ENCODE results near the gene PLN. TPM values are rescaled to one million over a fixed set of nuclear protein-coding genes. Genes with fewer than 3 reads are reported as not detected.

The PLN gene
- total RNA-seq, 2 donors from 2014 or later = 234 to 277 TPM

DNA sequence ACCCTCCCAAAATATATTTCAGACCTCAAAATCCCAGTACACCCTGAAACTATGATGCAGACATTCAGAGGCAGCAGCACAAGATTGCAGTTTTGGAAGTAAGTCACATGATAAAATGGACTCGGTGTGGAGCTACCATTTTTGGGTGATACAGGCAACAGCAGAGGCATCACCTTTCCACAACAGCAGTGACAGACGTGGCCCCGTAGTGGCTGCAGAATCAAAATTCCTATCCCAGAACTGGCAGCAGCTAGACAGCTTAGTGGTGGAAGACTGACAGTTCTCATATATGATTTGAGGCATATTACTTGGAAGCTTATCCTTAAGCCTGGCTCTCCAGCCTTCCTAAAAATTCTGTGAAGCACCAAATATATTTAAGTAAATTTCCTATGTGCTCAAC, 19.9 kb downstream of the PLN start:
- DNase-seq (ENCODE audit: low spot score) = no peak
- intact Hi-C loops (cut with DNase I) = no loop called here

DNA sequence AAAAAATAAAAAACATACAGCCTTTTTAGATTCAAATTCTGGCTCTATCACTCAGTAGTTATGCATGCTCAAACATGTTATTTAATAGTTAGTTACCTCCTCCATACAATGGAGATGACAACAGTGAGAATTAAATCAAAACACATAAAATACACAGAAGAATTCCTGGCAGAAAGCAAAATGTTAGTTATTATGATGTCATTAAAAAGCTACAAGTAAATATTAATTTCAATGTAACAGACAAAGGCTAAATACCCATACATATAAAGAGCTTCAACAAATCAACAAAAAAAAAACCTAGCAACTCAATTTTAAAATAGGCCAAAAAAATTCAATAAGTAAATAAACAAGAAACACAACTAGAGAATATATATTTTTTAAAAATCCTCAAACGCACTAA, 21.4 kb downstream of the PLN start:
- intact Hi-C loops (cut with DNase I) = no loop called here
- DNase-seq (ENCODE audit: low spot score) = no peak

DNA sequence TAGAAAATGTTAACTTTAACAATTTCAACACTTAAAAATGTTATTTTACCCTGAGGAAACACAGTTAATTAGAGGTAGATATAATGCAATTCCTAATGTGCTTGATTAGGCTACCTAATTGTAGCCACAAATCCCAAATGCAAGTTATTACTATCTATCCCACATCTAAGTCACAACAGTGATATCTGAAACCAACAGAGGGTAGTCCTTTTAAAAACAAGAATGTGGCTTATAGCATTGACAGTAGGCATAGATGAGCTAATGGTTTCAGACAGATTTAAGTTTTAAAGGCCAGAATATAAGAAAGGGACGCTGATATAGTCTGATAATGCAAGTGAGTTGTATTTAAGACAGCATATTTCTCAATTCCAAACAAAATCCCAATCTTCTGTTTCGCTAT, 23.0 kb downstream of the PLN start:
- no peak for DNase-seq (ENCODE audit: low spot score)
- intact Hi-C loops (cut with DNase I) = loop anchor here in 1 of 2 donors (10.0 kb wide), 1 partner anchor 286 kb away; no protein-coding TSS in a partner anchor

DNA sequence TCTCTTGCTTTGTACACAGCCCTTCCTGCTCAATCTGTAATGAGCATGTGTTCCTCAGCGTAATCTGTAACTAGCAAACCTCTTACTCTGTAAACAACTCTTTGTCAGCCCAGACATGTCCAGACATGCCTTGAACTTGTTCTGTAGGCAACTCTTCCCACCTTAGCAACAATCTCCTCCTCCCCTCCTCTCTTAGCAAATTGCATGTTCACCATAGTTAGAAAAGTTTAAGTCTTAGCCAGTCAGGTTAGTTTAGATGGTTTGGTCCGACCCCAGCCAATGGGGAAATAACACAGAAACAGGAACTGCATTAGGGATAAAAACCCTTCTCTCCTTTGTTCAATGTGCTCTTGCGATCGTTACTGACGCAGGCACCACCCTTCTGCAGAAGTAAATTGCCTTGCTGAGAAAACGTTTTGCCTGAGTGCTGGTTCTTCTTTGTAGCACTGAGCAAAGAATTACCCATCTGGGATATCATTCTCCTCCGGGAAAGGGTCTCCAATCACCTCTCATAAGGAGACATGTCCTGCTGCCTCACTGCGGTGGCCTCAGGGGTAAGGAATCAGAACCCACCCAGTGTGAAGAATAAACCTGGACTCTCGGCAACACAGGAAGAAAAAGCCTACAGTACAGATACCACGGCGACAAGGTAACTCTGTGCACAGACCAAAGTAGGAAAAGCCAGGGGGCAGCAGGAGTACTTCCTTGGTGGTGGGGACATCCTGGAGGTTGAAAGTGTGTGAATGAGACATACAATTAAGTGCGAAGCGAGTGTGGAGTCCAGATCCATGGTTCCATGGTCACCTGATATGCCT, 26.2 kb downstream of the PLN start:
- no peak for DNase-seq (ENCODE audit: low spot score)
- intact Hi-C loops (cut with DNase I) = loop anchor here in 1 of 2 donors (10.0 kb wide), 1 partner anchor 289 kb away; no protein-coding TSS in a partner anchor

DNA sequence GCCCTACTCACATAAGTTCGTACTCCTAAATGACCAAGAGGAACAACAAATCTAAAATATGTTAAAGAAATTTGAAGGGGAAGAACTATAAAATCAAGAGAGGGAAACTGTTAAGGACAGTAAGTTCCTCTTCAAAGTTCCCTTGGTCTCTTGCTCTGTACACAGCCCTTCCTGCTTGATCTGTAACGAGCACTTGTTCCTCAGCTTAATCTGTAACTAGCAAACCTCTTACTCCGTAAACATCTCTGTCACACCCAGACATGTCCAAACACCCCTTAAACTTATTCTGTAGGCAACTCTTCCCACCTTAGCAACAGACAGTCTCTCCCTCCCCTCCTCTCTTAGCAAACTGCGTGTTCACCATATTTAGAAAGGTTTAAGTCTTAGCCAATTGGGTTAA, 29.9 kb downstream of the PLN start:
- no peak for DNase-seq (ENCODE audit: low spot score)
- intact Hi-C loops (cut with DNase I) = loop anchor here in 1 of 2 donors (10.0 kb wide), 1 partner anchor 293 kb away; no protein-coding TSS in a partner anchor

DNA sequence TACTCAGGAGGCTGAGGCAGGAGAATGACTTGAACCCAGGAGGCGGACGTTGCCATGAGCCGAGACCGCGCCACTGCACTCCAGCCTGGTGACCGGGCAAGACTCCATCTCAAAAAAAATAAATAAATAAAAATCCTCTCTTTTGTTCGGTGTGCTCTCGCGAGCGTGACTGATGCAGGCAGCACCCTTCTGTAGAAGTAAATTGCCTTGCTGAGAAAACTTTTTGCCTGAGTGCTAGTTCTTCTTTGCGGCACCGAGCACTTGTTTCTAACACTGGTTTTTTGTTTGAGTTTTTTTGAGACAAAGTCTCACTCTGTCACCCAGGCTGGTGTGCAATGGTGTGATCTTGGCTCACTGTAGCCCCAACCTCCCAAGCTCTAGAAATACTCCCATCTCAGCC, 30.5 kb downstream of the PLN start:
- DNase-seq (ENCODE audit: low spot score) = no peak
- intact Hi-C loops (cut with DNase I) = loop anchor here in 1 of 2 donors (10.0 kb wide), 1 partner anchor 294 kb away; no protein-coding TSS in a partner anchor

DNA sequence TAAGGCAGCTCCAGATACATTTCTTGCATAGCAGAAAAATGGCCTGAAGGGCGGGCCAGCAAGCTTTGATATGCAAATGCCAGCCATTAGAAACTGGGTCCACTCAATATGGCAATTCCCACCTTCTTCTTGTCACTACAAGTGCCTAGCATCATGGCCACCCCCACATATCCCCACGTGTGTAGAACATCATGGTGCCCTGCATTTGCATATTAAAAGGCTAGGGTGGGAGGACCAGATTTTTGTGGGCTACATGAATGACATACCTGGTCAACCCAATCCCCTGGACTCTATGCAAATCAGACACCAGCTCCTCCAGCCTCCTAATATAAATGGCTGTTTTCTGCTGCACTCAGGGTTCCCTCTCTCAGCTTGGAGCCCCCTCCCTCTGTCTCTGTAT, 31.7 kb downstream of the PLN start:
- DNase-seq (ENCODE audit: low spot score) = no peak
- intact Hi-C loops (cut with DNase I) = loop anchor here (5.0 to 10.0 kb wide), 3 partner anchors 295 to 1098 kb away; no protein-coding TSS in a partner anchor

DNA sequence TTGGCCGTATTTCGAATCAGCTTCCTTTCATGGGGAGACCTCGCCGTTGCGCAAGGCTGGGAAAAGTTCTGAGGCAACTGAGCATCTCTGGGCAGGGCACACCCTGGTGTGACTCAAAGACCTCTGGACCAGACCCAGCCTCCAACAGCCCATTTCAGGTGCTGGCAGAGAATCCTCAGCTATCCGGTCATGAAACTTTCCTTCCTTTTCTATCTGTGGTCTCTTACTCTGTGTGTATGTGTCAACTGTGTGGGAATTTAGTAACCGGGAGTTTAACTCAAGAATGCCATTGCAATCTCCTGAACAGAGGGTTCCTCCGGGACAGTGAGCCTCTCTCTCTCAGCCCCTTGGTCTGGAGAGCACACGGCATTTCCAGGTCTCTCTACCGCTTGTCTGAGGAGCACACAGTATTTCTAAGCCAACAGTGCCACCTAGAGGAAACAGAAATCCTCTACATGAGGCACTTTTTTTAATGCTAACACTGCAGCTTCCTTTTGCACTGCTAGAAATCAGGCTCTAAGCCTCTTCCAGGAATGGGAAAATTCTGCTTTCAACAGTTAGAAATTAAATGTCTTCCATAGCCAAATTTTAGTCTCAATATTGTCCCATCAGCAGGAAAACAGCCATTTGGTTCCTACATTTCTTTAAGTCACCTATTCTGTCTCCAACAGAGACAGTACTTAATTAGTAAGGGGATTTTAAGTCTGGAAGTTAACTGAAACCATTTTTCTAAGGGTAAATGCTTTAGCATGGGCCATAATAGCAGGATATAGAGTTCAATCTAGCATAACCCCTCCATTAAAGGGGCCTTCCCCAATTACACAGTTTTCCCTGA, 32.7 kb downstream of the PLN start:
- intact Hi-C loops (cut with DNase I) = loop anchor here (5.0 kb wide), 2 partner anchors 299 to 1096 kb away; no protein-coding TSS in a partner anchor
- no peak for DNase-seq (ENCODE audit: low spot score)

DNA sequence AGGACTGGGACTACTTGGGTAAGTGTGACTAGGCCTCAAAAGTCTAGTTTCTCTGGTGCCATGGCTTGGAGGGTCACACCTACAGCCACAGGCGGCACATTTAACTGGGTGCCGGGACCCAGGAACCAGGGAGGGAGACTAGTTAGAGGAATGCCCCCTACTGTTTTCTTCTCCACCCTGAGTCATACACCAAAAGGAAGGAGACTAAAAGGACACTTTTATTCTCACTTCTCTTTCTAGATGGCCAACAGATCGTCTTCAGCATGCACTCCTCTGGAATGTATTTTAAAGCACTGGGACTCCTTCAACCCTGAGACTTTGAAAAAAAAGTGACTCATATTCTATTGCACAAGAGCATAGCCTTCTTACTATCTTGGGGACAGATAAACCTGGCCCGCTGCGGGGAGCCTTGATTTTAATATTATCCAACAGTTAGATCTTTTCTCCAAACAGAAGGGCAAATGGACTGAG, 33.4 kb downstream of the PLN start:
- intact Hi-C loops (cut with DNase I) = loop anchor here (5.0 kb wide), 2 partner anchors 299 to 1096 kb away; no protein-coding TSS in a partner anchor
- no peak for DNase-seq (ENCODE audit: low spot score)

DNA sequence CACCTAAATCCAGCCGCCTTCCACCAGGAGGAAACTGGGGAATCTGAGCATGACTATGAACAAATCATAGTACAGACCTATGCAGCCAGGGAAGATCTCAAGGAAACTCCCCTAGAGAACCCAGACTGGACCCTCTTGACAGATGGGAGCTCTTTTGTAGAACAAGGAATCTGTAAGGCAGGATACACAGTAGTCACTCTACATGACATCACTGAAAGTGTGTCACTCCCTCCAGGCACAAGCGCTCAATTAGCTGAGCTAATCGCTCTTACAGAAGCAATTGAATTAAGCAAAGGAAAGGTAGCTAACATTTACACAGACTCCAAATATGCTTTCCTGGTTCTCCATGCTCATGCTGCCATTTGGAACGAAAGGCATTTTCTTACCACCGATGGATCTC, 36.8 kb downstream of the PLN start:
- intact Hi-C loops (cut with DNase I) = loop anchor here (5.0 kb wide), 2 partner anchors 303 to 1092 kb away; no protein-coding TSS in a partner anchor
- no peak for DNase-seq (ENCODE audit: low spot score)

DNA sequence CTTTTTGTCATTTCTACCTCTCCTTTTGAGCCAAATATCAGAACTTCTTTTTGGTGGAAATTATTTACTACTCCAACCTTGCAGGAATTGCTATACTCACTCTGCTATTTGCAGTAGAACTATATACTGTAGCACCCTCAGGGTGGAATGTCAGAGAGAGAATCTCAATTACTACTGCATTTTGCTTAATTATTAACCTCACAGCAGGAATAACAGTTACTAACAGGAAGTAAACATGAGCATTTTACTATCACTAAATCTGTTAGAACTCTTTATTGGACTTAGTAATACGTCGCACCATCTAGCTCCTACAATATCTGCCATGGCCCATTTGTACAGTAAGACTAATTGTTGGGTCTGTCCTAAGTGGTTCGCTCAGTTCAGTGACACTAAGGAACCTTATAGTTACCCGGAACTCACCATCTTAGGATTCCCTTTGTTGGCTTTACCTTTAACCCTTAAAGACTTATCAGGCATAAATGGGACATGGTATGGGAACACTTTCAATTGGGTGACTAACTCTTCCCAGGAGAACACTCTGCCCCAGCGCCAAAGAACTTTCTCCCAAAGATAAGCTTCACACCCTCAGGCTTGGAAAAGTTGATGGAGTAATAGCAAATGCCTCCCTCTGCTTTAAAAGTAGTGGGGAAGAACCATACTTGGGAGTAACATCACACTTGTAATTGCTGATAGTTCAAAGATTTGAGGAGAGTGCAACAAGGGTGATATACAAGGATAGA, 38.8 kb downstream of the PLN start:
- DNase-seq (ENCODE audit: low spot score) = no peak
- intact Hi-C loops (cut with DNase I) = loop anchor here in 1 of 2 donors (2.0 kb wide), 1 partner anchor 24 kb away; no protein-coding TSS in a partner anchor

DNA sequence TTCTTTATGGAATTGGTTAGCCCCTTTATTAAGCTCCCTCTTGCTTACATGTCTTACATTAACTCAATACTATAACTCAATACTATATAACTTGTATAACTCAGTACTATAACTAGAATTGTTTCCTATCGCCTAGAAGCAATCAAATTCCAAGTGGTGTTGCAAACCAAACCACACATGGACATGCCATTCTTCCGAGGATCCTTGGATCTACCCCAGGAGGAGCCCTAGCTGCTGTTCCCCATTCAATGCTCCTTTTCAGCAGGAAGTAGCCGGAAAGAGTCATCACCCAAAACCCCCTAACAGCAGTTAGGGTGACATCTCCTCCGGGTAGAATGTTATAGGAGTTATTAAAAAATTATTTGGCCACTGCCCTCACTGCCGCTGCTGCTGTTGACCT, 40.5 kb downstream of the PLN start:
- no peak for DNase-seq (ENCODE audit: low spot score)
- intact Hi-C loops (cut with DNase I) = no loop called here

DNA sequence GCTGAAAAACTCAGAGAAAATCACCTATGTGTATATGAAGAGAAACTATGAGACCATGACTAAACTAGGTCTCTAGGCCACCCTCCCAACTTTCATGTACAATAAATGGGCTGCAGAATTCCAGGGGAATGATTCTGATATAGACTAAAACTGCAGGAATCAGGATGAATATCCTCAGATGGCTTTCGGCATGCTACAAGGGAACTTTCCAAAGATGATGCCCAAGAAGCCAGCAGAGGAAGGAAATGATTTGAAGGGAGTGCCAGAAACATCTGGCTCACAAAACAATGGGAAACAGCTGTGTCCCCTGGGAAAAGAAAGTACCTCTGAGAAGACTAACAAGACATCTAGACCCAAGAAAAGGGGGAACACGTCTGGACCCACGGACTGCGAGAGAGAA, 41.1 kb downstream of the PLN start:
- DNase-seq (ENCODE audit: low spot score) = no peak
- intact Hi-C loops (cut with DNase I) = no loop called here

DNA sequence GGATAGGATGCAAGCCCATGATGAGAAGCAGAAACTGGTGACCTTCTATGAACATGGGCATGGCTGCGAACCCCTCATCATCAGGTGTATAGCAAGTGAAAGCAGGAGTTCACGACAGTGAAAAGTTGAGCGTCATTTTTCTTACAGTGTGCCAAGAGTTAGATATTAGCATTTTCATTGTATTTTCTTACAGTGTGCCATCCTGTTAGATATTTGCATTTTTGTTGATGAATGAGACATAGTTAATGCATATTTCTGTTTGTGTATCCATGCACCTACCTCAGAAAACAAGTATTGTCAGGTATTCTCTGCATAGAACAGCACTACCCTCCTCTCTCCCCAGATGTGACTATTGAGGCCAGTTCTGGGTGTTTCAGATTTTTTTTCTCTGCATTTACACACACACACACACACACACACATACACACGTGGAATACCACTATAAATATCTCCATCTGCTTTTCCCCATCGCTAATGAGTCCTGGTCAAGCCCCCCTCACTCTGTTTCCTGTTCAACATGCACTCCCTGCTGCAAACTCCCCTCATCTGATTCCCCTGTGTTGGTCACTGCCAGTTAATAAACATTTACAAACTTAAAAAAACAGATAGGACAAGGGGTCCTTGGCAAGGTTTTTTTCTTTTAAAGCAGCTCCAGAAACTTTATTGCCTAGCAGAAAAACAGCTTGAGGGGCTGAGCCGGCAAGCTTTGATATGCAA, 41.7 kb downstream of the PLN start:
- intact Hi-C loops (cut with DNase I) = no loop called here
- no peak for DNase-seq (ENCODE audit: low spot score)

DNA sequence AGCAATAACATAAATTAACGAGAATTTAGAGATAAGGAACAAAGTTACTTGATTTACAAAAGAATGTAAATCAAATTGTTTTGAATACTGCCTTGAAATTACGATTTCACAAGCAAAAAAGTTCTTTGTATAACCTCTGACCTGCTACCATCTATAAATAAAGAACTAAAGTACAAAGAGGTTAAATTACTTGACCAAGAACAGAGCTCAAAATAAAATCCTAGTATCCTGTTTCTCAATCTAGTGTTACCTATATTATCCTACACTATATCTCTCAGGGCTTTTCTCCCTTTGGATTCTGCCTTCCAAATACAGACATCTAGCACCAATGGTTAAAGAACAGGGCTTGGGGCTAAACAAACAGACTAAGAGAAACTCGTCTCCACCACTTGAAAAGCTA, 43.8 kb downstream of the PLN start:
- intact Hi-C loops (cut with DNase I) = no loop called here
- DNase-seq (ENCODE audit: low spot score) = no peak

DNA sequence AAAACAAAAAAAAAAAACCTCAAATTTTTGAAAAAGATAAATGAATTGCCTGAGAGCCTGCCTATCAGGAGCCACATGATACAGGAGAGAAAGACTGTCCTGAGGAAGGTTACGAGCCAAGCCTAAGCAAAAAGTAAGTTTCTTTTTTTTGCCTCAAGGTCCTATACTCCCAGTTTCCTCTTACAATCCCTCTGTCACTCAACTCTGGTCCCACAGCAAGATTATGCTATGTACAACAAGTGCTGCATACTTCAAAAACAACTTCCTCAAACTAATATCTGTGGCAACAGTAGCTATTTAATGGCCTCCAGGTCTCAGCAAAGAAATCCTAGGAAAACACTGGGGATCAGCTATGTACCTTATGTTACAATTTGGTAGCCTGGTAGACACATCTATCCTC, 46.8 kb downstream of the PLN start:
- intact Hi-C loops (cut with DNase I) = no loop called here

DNA sequence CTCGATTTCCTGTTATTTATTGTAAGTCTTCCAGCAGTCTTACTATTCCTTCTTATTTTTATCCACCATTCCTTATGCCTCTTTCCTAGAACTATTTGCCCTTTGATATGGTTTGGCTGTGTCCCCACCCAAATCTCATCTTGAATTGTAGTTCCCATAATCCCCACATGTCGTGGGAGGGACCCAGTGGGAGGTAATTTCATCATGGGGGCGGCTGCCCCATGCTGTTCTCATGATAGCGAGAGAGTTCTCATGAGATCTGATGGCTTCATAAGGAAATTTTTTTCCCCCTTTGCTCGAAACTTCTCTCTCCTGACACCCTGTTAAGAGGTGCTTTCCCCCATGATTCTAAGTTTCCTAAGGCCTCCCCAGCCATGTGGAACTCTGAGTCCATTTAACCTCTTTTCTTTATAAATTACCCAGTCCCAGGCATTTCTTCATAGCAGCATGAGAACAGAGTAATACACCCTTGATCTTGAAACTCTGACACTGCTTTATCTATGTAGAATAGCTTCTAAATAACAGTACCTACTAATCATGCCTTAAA, 48.8 kb downstream of the PLN start:
- intact Hi-C loops (cut with DNase I) = no loop called here

More for the DNA sequence above, 46.8 kb downstream of the PLN start:
- DNase-seq (ENCODE audit: low spot score) = no peak

DNA sequence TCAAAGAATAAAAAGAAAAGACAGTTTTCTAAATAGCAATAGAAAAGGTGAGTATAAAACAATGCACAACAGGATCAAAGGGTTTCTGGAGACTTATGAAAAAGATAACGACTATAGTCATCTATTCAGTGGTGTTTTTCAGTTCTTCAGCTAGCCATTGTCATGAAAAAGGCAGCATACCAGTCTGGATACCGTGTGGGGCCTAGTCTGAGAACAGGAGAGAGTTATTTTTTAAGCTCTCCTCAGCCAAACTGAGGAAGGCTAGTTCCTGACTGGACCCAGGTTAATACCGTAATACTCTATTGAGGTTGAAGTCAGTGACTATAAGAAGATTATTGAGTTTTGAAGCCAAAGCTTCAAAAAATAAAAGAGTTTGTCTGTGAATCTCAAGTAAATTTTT, 49.5 kb downstream of the PLN start:
- DNase-seq (ENCODE audit: low spot score) = no peak
- intact Hi-C loops (cut with DNase I) = no loop called here

More for the DNA sequence above, 48.8 kb downstream of the PLN start:
- DNase-seq (ENCODE audit: low spot score) = no peak

Measured in posterior vena cava (tissue), 2 donors.